Measurements from ENCODE around the gene NLRP10. TPM values are rescaled to one million over a fixed set of nuclear protein-coding genes. Genes with fewer than 3 reads are reported as not detected.

Gene NLRP10
- total RNA-seq, 2 donors from 2014 or later: not detected

- H3K36me3 ChIP-seq: no peaks in the 10 kb centered on the region
- TF ChIP-seq, protein P1, sequence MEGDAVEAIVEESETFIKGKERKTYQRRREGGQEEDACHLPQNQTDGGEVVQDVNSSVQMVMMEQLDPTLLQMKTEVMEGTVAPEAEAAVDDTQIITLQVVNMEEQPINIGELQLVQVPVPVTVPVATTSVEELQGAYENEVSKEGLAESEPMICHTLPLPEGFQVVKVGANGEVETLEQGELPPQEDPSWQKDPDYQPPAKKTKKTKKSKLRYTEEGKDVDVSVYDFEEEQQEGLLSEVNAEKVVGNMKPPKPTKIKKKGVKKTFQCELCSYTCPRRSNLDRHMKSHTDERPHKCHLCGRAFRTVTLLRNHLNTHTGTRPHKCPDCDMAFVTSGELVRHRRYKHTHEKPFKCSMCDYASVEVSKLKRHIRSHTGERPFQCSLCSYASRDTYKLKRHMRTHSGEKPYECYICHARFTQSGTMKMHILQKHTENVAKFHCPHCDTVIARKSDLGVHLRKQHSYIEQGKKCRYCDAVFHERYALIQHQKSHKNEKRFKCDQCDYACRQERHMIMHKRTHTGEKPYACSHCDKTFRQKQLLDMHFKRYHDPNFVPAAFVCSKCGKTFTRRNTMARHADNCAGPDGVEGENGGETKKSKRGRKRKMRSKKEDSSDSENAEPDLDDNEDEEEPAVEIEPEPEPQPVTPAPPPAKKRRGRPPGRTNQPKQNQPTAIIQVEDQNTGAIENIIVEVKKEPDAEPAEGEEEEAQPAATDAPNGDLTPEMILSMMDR (IDR thresholded peaks at IDR 0.05): peak; percentile 83
- H3K4me1 ChIP-seq: no peaks in the 10 kb centered on the region
- H3K4me3 ChIP-seq: no peak overlapping the region
- intact Hi-C loops (cut with DNase I): loop anchor here (2.0 kb wide), 1 partner anchor 86 kb away; no protein-coding TSS in a partner anchor
- H3K9me3 ChIP-seq: no peaks in the 10 kb centered on the region
- peak; percentile 65 for DNase-seq
- H3K27me3 ChIP-seq: no peaks in the 10 kb centered on the region
- no peak overlapping the region for H3K9ac ChIP-seq (ENCODE audit: low read depth in 2 of 2, low read length in 2 of 2)
- H3K27ac ChIP-seq: no peak overlapping the region
Measured at GRCh38 chr11:8006349-8006977, 41.2 kb upstream of the NLRP10 start.

DNA sequence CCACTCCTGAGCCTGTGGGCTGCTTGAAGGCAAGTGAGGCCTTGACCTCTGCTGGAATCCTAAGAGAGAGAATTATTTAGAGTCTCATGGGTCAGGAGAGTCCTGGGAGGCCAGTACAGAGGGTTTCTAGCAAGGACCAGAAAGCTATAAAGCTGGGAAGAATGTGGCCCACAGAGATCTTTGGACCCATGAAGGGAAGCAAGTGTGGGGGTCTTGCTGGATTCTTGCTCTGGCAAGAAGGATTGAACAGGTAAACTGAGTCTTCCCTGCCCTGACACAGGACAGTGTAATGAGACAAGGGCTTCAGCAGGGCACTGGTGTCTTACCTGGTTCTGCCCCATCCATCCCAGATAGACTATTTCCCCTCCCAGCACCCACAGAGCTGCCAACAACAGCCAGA is 40.3 kb upstream of the NLRP10 start:
- no peak for DNase-seq
- intact Hi-C loops (cut with DNase I): no loop called here
- Histone ChIP-seq H3K27me3 (no peaks in the 10 kb centered on the region), H3K27ac (no peak overlapping the region), H3K9ac (ENCODE audit: low read depth in 2 of 2, low read length in 2 of 2) (no peak overlapping the region), H3K36me3 (no peaks in the 10 kb centered on the region), H3K4me3 (no peak overlapping the region), H3K4me1 (no peaks in the 10 kb centered on the region), H3K9me3 (no peaks in the 10 kb centered on the region)
- TF ChIP-seq, protein P1 (IDR thresholded peaks at IDR 0.05): no peak

DNA sequence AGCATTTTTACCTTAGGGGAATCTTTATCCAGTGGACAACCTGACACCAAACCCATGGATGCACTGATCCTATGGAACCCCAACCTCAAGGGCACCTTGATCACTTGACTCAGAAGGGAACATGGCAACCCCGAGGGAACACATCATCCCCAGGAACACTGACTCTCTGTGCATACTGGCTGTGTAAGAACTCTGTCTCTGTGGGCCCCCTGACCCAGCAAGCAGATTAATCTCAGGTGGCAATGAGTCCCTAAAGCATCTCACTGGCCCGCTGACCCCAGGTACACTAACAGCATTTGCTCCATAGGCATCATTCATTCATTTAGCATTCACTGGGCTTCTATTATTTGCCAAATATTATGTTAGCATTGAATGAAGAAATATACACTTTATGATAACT is 38.8 kb upstream of the NLRP10 start:
- Histone ChIP-seq H3K27ac (no peak overlapping the region), H3K36me3 (no peaks in the 10 kb centered on the region), H3K27me3 (no peaks in the 10 kb centered on the region), H3K4me1 (no peaks in the 10 kb centered on the region), H3K9me3 (no peaks in the 10 kb centered on the region), H3K9ac (ENCODE audit: low read depth in 2 of 2, low read length in 2 of 2) (no peak overlapping the region), H3K4me3 (no peak overlapping the region)
- intact Hi-C loops (cut with DNase I): no loop called here
- DNase-seq: no peak
- TF ChIP-seq, protein P1 (IDR thresholded peaks at IDR 0.05): no peak

DNA sequence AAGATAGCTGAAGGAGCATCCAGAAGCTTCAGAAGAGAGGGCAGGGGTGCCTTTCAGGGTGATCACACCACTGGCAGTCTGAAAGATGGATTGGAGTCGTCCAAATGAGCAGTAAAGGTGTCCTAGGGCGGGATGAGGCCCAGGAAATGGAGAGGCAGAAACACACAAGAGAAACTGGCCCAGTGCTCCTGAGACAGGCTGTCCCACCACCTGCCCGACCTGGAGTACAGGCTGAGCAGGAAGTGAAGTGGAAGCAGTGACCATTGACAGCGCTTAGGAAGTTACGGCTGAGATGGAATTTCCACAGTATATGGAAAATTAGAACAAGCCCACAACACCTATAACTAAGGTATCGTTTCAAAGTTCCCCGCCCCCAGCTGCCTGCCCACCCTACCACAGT is 37.9 kb upstream of the NLRP10 start:
- Histone ChIP-seq H3K4me1 (no peaks in the 10 kb centered on the region), H3K27me3 (no peaks in the 10 kb centered on the region), H3K9me3 (no peaks in the 10 kb centered on the region), H3K36me3 (no peaks in the 10 kb centered on the region), H3K27ac (no peak overlapping the region), H3K9ac (ENCODE audit: low read depth in 2 of 2, low read length in 2 of 2) (no peak overlapping the region), H3K4me3 (no peak overlapping the region)
- intact Hi-C loops (cut with DNase I): no loop called here
- DNase-seq: no peak
- TF ChIP-seq, protein P1 (IDR thresholded peaks at IDR 0.05): no peak

DNA sequence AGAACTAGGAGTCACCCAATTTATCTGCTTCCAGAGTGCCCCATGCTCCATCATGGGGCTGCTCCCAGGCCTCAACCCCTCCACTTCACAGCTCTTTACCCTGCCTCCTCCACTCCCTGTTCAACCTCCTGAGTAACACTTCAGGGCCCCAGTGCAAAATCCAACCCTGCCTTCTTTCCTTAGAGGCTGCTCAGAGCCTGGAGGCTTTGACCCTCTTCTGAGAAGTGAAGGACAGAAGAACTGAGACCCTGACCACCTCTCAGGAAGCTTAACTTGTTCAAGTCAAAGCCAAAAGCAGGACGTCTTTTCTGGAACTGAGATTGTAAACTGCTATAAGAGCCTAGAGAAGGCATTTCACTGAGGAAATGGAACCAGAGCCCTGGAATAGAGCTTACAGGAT is 37.4 kb upstream of the NLRP10 start:
- no peak for DNase-seq
- no peak overlapping the region for H3K4me3 ChIP-seq
- intact Hi-C loops (cut with DNase I): no loop called here
- TF ChIP-seq, protein P1 (IDR thresholded peaks at IDR 0.05): no peak
- H3K27ac ChIP-seq: no peak overlapping the region
- no peaks in the 10 kb centered on the region for H3K36me3 ChIP-seq
- no peak overlapping the region for H3K9ac ChIP-seq (ENCODE audit: low read depth in 2 of 2, low read length in 2 of 2)
- no peaks in the 10 kb centered on the region for H3K4me1 ChIP-seq
- no peaks in the 10 kb centered on the region for H3K27me3 ChIP-seq
- no peaks in the 10 kb centered on the region for H3K9me3 ChIP-seq

All from colonic mucosa (tissue), 4 donors.